H1 (cell line): Measurements from ENCODE around the gene TRIM29. TPM values are rescaled to one million over a fixed set of nuclear protein-coding genes. Genes with fewer than 3 reads are reported as not detected.

Experiments
- CBX5 ChIP-seq: fragments of 300-800, 300-1000 bp; sonication (generic); IDR thresholded peaks from 2 replicates; pipeline ENCODE4 v1.7.1; 2016; ENCODE audit warnings: antibody characterized with exemption, low read length, low read depth
- CHD7 ChIP-seq: fragments of 300-600 bp; sonication (generic); IDR thresholded peaks from 2 replicates; pipeline ENCODE4 v1.7.1; 2012; ENCODE audit warnings: low read length, moderate library complexity, mild to moderate bottlenecking, inconsistent platforms; ENCODE audit not compliant: insufficient replicate concordance
- FOSL1 ChIP-seq: IDR thresholded peaks from 2 replicates; pipeline ENCODE4 v1.6.1; 2011; ENCODE audit warnings: mild to moderate bottlenecking, low read depth, low read length, moderate library complexity; ENCODE audit not compliant: insufficient read depth
- HDAC2 ChIP-seq, 2 experiments: fragments of 300-600 bp in 1 of 2; sonication (generic) in 1 of 2; IDR thresholded peaks; 2 replicates each; pipeline ENCODE4 v1.6.1; 2011 to 2012; ENCODE audit warnings: low read depth in 2 of 2, low read length in 2 of 2, mild to moderate bottlenecking in 2 of 2, moderate library complexity in 2 of 2, borderline replicate concordance in 1 of 2, inconsistent platforms in 1 of 2
- HDAC6 ChIP-seq: IDR thresholded peaks from one replicate; pipeline ENCODE4 v1.7.1; 2012; ENCODE audit warnings: low read depth, mild to moderate bottlenecking, inconsistent platforms, low read length, moderate library complexity
- PHF8 ChIP-seq: fragments of 200-600 bp; sonication (generic); conservative IDR thresholded peaks from 2 replicates; pipeline ENCODE4 v1.7.1; 2012; ENCODE audit warnings: low read depth, mild to moderate bottlenecking, inconsistent platforms, low read length, moderate library complexity
- POLR2A ChIP-seq, 2 experiments: IDR thresholded peaks; 1 replicate in 1 of 2; 2 replicates in 1 of 2; pipeline ENCODE4 v1.6.1; 2011; ENCODE audit warnings: low read depth in 2 of 2, low read length in 2 of 2, mild to moderate bottlenecking in 2 of 2; ENCODE audit errors: control extremely low read depth in 1 of 2
- RXRA ChIP-seq: IDR thresholded peaks from 2 replicates; pipeline ENCODE4 v1.6.1; 2011; ENCODE audit warnings: low read depth, mild to moderate bottlenecking, low read length, moderate library complexity; ENCODE audit not compliant: insufficient read depth
- polyA plus RNA-seq, 7 experiments: library from polyadenylated mRNA; depleted of rRNA in 3 of 7; stranded (reverse) in 5 of 7; unstranded in 2 of 7; fragments of >200 nt in 5 of 7; fragments of 200-250 nt in 2 of 7; gene quantifications; 1 replicate in 5 of 7; 2 replicates in 1 of 7; 4 replicates in 1 of 7; pipeline versions ENCODE4 v1.2.1 to v1.2.3, GENCODE V29; 2011 to 2013; ENCODE audit warnings: missing spikeins in 2 of 7, mixed read lengths in 2 of 7
- total RNA-seq: library from RNA; stranded (reverse); fragmentation: NEBNext Ultra II Directional; extraction: Animal tissue kit (Norgen Biotek cat#: 25700); gene quantifications from 2 replicates; pipeline ENCODE4 v1.2.1, GENCODE V29; 2021

The TRIM29 gene
- total and polyA plus RNA-seq, 2 of the 8 experiments (the other 6 are each of a cell fraction or from before 2014, with no cell fraction given): 0.17 to 0.43 TPM

GRCh38 chr11:120185706-120186455 is 48.0 kb upstream of the TRIM29 start (continued):
- TF ChIP-seq CHD7 (no peak), FOSL1 (no peak), HDAC2 (IDR thresholded peaks at IDR 0.05; ENCODE audit: borderline replicate concordance in 1 of 2, low read depth in 2 of 2, low read length in 2 of 2) (no peak), PHF8 (no peak), POLR2A (IDR thresholded peaks at IDR 0.05; ENCODE audit: control extremely low read depth in 1 of 2, low read depth in 2 of 2, low read length in 2 of 2) (no peak), RXRA (no peak), CBX5 (no peak), HDAC6 (no peak)
